ENCODE results near the gene MYL7.

The MYL7 gene

GRCh38 chr7:44157116-44158080 lies 16.3 kb upstream of the MYL7 start:
- H3K9me3 Mint-ChIP-seq: no peaks in the 10 kb centered on the region
- no peak overlapping the region for H3K27ac Mint-ChIP-seq
- H3K4me3 Mint-ChIP-seq: no peak overlapping the region
- DNase-seq (no peak), ATAC-seq (no peak)
- H3K4me1 Mint-ChIP-seq: no peaks in the 10 kb centered on the region
- no peaks in the 10 kb centered on the region for H3K27me3 Mint-ChIP-seq

GRCh38 chr7:44156453-44157010 lies 15.4 kb upstream of the MYL7 start:
- H3K4me3 Mint-ChIP-seq: no peak overlapping the region
- DNase-seq (no peak), ATAC-seq (no peak)
- no peaks in the 10 kb centered on the region for H3K27me3 Mint-ChIP-seq
- no peaks in the 10 kb centered on the region for H3K4me1 Mint-ChIP-seq
- no peak overlapping the region for H3K27ac Mint-ChIP-seq
- no peaks in the 10 kb centered on the region for H3K9me3 Mint-ChIP-seq

- DNase-seq (no peak), ATAC-seq (no peak)
- H3K27ac Mint-ChIP-seq: no peak overlapping the region
- no peaks in the 10 kb centered on the region for H3K27me3 Mint-ChIP-seq
- no peaks in the 10 kb centered on the region for H3K9me3 Mint-ChIP-seq
- H3K4me3 Mint-ChIP-seq: no peak overlapping the region
- H3K4me1 Mint-ChIP-seq: no peaks in the 10 kb centered on the region
These were observed 14.4 kb upstream of the MYL7 start for GRCh38 chr7:44155191-44156185.

- H3K27ac Mint-ChIP-seq: no peak overlapping the region
- DNase-seq (no peak), ATAC-seq (no peak)
- H3K27me3 Mint-ChIP-seq: no peaks in the 10 kb centered on the region
- H3K4me3 Mint-ChIP-seq: no peak overlapping the region
- H3K4me1 Mint-ChIP-seq: no peaks in the 10 kb centered on the region
- no peaks in the 10 kb centered on the region for H3K9me3 Mint-ChIP-seq
These were observed 13.6 kb upstream of the MYL7 start for GRCh38 chr7:44154703-44155102.

GRCh38 chr7:44153948-44154335 lies 12.8 kb upstream of the MYL7 start:
- Mint-ChIP-seq H3K27me3 (no peaks in the 10 kb centered on the region), H3K9me3 (no peaks in the 10 kb centered on the region), H3K27ac (no peak overlapping the region), H3K4me3 (no peak overlapping the region), H3K4me1 (no peaks in the 10 kb centered on the region)
- DNase-seq (no peak), ATAC-seq (no peak)

GRCh38 chr7:44152971-44153947 lies 12.1 kb upstream of the MYL7 start:
- no peaks in the 10 kb centered on the region for H3K4me1 Mint-ChIP-seq
- H3K27ac Mint-ChIP-seq: no peak overlapping the region
- no peak for DNase-seq
- no peaks in the 10 kb centered on the region for H3K27me3 Mint-ChIP-seq
- no peak for ATAC-seq
- H3K9me3 Mint-ChIP-seq: no peaks in the 10 kb centered on the region
- H3K4me3 Mint-ChIP-seq: no peak overlapping the region

- DNase-seq (no peak), ATAC-seq (no peak)
- Mint-ChIP-seq H3K9me3 (no peaks in the 10 kb centered on the region), H3K4me3 (no peak overlapping the region), H3K27ac (no peak overlapping the region), H3K4me1 (no peaks in the 10 kb centered on the region), H3K27me3 (no peaks in the 10 kb centered on the region)
These were observed 10.8 kb upstream of the MYL7 start for GRCh38 chr7:44151956-44152355.

- H3K4me3 Mint-ChIP-seq: no peak overlapping the region
- no peak for DNase-seq
- H3K9me3 Mint-ChIP-seq: no peaks in the 10 kb centered on the region
- no peak overlapping the region for H3K27ac Mint-ChIP-seq
- H3K27me3 Mint-ChIP-seq: no peaks in the 10 kb centered on the region
- ATAC-seq: no peak
- H3K4me1 Mint-ChIP-seq: peaks cover 4% of the 10 kb centered on the region
These were observed 10.1 kb upstream of the MYL7 start for GRCh38 chr7:44150966-44151941.

GRCh38 chr7:44150466-44150832 lies 9.3 kb upstream of the MYL7 start:
- no peak for ATAC-seq

GRCh38 chr7:44149571-44150465 lies 8.7 kb upstream of the MYL7 start:
- H3K27ac Mint-ChIP-seq: peak overlapping the region in 1 of 2 donors; percentile 11
- peaks cover 15% of the 10 kb centered on the region for H3K4me1 Mint-ChIP-seq
- no peak for ATAC-seq
- no peak for DNase-seq
- H3K9me3 Mint-ChIP-seq: no peaks in the 10 kb centered on the region
- peaks cover 11% of the 10 kb centered on the region for H3K27me3 Mint-ChIP-seq
- H3K4me3 Mint-ChIP-seq: no peak overlapping the region

More at GRCh38 chr7:44150466-44150832, 9.3 kb upstream of the MYL7 start:
- DNase-seq: no peak
- Mint-ChIP-seq H3K27ac (peak overlapping the region in 1 of 2 donors; percentile 11), H3K27me3 (peaks cover 4% of the 10 kb centered on the region), H3K9me3 (no peaks in the 10 kb centered on the region), H3K4me1 (peaks cover 9% of the 10 kb centered on the region), H3K4me3 (no peak overlapping the region)

GRCh38 chr7:44148961-44149536 lies 7.9 kb upstream of the MYL7 start:
- H3K27me3 Mint-ChIP-seq: peaks cover 12% of the 10 kb centered on the region
- no peaks in the 10 kb centered on the region for H3K9me3 Mint-ChIP-seq
- no peak overlapping the region for H3K4me3 Mint-ChIP-seq
- DNase-seq (no peak), ATAC-seq (no peak)
- no peak overlapping the region for H3K27ac Mint-ChIP-seq
- peaks cover 16% of the 10 kb centered on the region for H3K4me1 Mint-ChIP-seq

- Mint-ChIP-seq H3K4me3 (no peak overlapping the region), H3K27ac (no peak overlapping the region)
- no peak for ATAC-seq
These were observed 7.0 kb upstream of the MYL7 start for GRCh38 chr7:44148166-44148565.

More at GRCh38 chr7:44148166-44148565, 7.0 kb upstream of the MYL7 start:
- peaks cover 12% of the 10 kb centered on the region for H3K27me3 Mint-ChIP-seq
- peaks cover 16% of the 10 kb centered on the region for H3K4me1 Mint-ChIP-seq
- no peaks in the 10 kb centered on the region for H3K9me3 Mint-ChIP-seq
- DNase-seq: no peak
